Activated CD8-positive, alpha-beta T cell treated with anti-CD3 and anti-CD28 coated beads for 36 hours (primary cell): ENCODE measurements around the gene NUDT17. TPM values are rescaled to one million over a fixed set of nuclear protein-coding genes. Genes with fewer than 3 reads are reported as not detected.

Source experiments
- ATAC-seq: fragments of 200-7000 bp; cut with Tn5 transposase; one replicate; pipeline ENCODE4 v1.10.0; 2021; ENCODE audit warnings: mild to moderate bottlenecking, moderate library complexity
- CTCF ChIA-PET: fragments of 350-600 bp; sonication (Branson Sonifier 250); formaldehyde crosslinking; loops from one replicate; lab custom pipeline; 2021; ENCODE audit warnings: antibody characterized with exemption; lab: Charles Lee
- POLR2A ChIA-PET: fragments of 350-600 bp; sonication (Branson Sonifier 250); formaldehyde crosslinking; loops from one replicate; lab custom pipeline; 2021; ENCODE audit warnings: antibody characterized with exemption; lab: Charles Lee
- DNase-seq: peaks from one replicate; pipeline ENCODE4 v3.0.0-alpha.2; 2020
- H3K27ac Mint-ChIP-seq: one replicate; pipeline ENCODE4 v1.8.0; 2021; ENCODE audit warnings: mild to moderate bottlenecking, mixed read lengths
- H3K27me3 Mint-ChIP-seq: one replicate; pipeline ENCODE4 v1.8.0; 2021; ENCODE audit warnings: mixed read lengths
- H3K36me3 Mint-ChIP-seq: one replicate; pipeline ENCODE4 v1.8.0; 2021; ENCODE audit warnings: low read depth, mixed read lengths
- H3K4me1 Mint-ChIP-seq: one replicate; pipeline ENCODE4 v1.8.0; 2021; ENCODE audit warnings: low read depth, mixed read lengths
- H3K4me3 Mint-ChIP-seq: one replicate; pipeline ENCODE4 v1.8.0; 2021; ENCODE audit warnings: mild to moderate bottlenecking, moderate library complexity, mixed read lengths
- H3K9me3 Mint-ChIP-seq: one replicate; pipeline ENCODE4 v1.8.0; 2021; ENCODE audit warnings: mixed read lengths
- intact Hi-C: fragments of 100-400 bp; cut with micrococcal nuclease; formaldehyde crosslinking; loops from one replicate; pipeline ENCODE4 v1.10.0; 2022
- total RNA-seq, 2 experiments: library from RNA; stranded (reverse); gene quantifications; one replicate each; pipeline ENCODE4 v1.2.3, GENCODE V29; 2021
- TF ChIP-seq, protein P1 (sequence below): fragments of 200-600 bp; IDR thresholded peaks from one replicate; pipeline ENCODE4 v1.8.0; 2022; ENCODE audit warnings: antibody characterized with exemption, mild to moderate bottlenecking

The NUDT17 gene
- total RNA-seq, 2 experiments from 2014 or later, result 3.0 to 3.3 TPM

DNA sequence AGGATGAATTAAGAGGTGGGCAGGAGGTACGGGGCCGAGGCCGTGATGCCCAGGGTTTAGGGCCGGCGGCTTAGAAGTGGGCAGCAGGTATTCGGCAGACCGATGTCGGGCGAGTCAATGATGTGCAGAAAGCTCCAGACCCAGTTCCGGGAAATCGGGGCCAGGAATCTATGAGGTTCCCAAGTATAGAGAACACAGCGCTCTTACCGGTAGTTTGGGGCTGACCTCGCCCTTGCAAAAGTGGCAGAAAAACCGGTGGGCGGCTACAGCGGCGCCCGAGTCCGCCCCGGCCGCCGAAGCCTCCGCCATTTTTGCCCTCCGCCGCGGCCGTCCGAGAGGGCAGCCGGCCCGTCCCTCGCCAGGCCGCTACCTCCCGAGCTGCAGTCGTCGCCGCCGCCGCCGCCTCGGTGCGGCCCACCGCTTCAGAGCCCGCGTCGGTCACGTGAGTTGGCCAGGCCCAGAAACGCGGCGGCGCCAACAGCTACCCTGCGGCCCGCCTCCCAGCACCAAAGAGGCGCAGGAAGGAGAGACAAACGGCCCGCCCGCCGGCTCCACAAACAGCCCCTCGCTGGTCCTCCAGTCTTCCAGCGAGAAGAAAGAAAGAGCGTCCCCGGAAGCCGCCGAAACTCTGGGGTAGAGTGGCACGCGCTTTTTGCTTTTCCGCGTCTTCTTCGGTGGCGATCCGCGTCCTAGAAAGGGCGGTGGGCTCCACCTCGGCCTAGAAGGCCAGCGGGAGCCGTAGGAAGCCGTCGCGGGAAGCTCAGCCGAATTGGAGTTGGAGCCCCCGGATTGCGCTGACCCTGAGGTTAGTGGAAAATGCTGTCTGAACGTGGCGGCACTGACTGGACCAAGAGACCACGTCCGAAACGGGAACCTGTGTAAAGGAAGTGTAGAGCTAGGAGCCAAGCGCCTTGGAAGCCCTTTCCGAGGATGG lies 21.6 kb upstream of the NUDT17 start, which contains the start of the genes POLR3C and RNF115:
TSS of gene POLR3C (plus strand) at position 636 of the 934 bp plus-strand sequence. CDS start 1,577 bp downstream, outside the sequence.
TSS of gene RNF115 (minus strand) at position 531 of the 934 bp plus-strand sequence. CDS start at position 309, 222 bp downstream.
- POLR2A ChIA-PET, result interaction anchor here (0.5 to 2.1 kb wide), 16 partner anchors 10 to 543 kb away, joined by 3 to 9 read pairs (median 4); partner anchors contain the start of genes NUDT17 and RBM8A
- Mint-ChIP-seq H3K27ac (peak within 1 kb of the TSS; percentile 97), H3K27me3 (no peaks in the 10 kb centered on the region), H3K36me3 (peaks cover 44% of the 10 kb centered on the region), H3K9me3 (no peaks in the 10 kb centered on the region), H3K4me3 (peak within 1 kb of the TSS; percentile 97), H3K4me1 (peaks cover 41% of the 10 kb centered on the region)
- CTCF ChIA-PET, result interaction anchor here (1.0 to 1.7 kb wide), 4 partner anchors 22 to 140 kb away, joined by 3 to 5 read pairs (median 4); partner anchors contain the start of genes ANKRD34A, NUDT17 and POLR3GL
- peak; percentile 90 for DNase-seq
- intact Hi-C loops, result no loop called here
- peak; percentile 63 for ATAC-seq
- TF ChIP-seq, protein P1, sequence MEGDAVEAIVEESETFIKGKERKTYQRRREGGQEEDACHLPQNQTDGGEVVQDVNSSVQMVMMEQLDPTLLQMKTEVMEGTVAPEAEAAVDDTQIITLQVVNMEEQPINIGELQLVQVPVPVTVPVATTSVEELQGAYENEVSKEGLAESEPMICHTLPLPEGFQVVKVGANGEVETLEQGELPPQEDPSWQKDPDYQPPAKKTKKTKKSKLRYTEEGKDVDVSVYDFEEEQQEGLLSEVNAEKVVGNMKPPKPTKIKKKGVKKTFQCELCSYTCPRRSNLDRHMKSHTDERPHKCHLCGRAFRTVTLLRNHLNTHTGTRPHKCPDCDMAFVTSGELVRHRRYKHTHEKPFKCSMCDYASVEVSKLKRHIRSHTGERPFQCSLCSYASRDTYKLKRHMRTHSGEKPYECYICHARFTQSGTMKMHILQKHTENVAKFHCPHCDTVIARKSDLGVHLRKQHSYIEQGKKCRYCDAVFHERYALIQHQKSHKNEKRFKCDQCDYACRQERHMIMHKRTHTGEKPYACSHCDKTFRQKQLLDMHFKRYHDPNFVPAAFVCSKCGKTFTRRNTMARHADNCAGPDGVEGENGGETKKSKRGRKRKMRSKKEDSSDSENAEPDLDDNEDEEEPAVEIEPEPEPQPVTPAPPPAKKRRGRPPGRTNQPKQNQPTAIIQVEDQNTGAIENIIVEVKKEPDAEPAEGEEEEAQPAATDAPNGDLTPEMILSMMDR, result no peak

DNA sequence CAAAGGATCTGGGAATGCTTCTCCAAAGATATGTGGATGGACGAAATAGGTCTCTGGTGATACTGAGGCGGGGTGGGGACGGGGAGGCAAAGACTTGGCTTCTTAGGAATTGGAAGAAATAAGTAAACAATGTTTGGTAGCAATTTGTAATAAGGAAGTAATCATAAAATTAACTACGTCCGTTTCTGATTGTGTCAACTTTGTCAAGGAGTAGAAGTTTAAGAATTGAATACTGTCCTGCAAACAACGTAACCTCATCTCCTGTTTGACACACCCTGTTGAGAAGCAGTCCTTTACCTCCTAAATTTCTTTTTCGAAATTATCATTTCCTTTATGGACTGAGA lies 21.0 kb upstream of the NUDT17 start:
- Mint-ChIP-seq H3K9me3 (no peaks in the 10 kb centered on the region), H3K4me1 (peaks cover 44% of the 10 kb centered on the region), H3K27ac (peak overlapping the region; percentile 97), H3K27me3 (no peaks in the 10 kb centered on the region), H3K36me3 (peaks cover 48% of the 10 kb centered on the region), H3K4me3 (peak overlapping the region; percentile 97)
- intact Hi-C loops, result no loop called here
- DNase-seq (no peak), ATAC-seq (no peak)
- ChIA-PET CTCF (interaction anchor here (1.0 to 11.8 kb wide), 7 partner anchors 10 to 140 kb away, joined by 3 to 163 read pairs (median 4); partner anchors contain the start of genes ANKRD34A, ITGA10, NUDT17 and POLR3GL), POLR2A (interaction anchor here (0.7 to 2.1 kb wide), 11 partner anchors 10 to 213 kb away, joined by 3 to 9 read pairs (median 4); partner anchors contain the start of genes NUDT17 and RBM8A)
- TF ChIP-seq, protein P1, result no peak

DNA sequence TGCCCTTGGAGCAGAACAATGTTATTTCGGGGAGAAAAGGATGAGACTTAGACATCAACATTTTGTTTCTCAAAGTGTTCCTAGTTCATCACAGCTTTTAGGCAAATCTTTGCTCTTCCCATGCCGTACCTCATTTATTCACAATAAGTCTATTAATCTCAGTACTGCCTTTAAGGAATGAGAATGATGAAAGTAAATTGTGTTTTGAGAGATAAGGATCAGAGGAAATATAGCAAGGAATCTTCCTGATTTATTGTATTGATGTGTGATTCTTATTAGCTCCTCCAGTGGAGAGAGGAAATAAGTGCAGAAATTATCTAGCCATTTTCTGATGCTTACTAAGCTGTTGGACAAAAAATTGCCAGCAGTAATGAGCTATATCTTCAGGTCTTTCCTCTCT lies 19.4 kb upstream of the NUDT17 start:
- no peaks in the 10 kb centered on the region for H3K9me3 Mint-ChIP-seq
- peaks cover 46% of the 10 kb centered on the region for H3K4me1 Mint-ChIP-seq
- no peak for ATAC-seq
- DNase-seq, result no peak
- H3K27ac Mint-ChIP-seq, result peak overlapping the region; percentile 94
- no peaks in the 10 kb centered on the region for H3K27me3 Mint-ChIP-seq
- H3K4me3 Mint-ChIP-seq, result peak overlapping the region; percentile 97
- POLR2A ChIA-PET, result interaction anchor here (0.8 to 4.4 kb wide), 6 partner anchors 17 to 182 kb away, joined by 3 to 25 read pairs (median 4); partner anchors contain the start of gene NUDT17
- TF ChIP-seq, protein P1, result peak; percentile 38
- intact Hi-C loops, result no loop called here
- CTCF ChIA-PET, result interaction anchor here (0.9 to 11.8 kb wide), 10 partner anchors 8 to 183 kb away, joined by 3 to 163 read pairs (median 4); partner anchors contain the start of genes ITGA10 and NUDT17
- H3K36me3 Mint-ChIP-seq, result peaks cover 60% of the 10 kb centered on the region

DNA sequence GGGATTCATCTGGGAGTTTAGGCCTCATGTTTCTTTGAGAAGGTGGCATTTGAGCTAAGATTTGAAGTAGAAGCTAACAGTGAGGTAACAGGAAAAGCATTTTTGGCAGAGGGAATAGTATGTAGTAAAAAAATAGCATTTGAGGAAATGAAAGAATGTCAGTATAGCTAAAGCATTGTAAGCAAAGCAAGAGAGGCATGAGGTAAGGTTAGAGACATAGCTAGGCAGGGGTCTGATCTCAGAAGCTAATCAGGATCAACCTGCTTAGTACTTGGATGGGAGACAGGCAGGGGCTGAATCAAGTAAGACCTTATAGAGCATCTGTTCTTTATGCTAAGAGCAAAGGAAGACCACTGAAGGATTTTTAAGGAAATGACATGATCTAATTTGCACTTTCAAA lies 17.5 kb upstream of the NUDT17 start:
- POLR2A ChIA-PET, result interaction anchor here (0.6 to 4.4 kb wide), 4 partner anchors 17 to 151 kb away, joined by 3 to 25 read pairs (median 3); partner anchors contain the start of genes NUDT17 and RBM8A
- intact Hi-C loops, result no loop called here
- TF ChIP-seq, protein P1, result no peak
- Mint-ChIP-seq H3K4me1 (peaks cover 44% of the 10 kb centered on the region), H3K4me3 (peak overlapping the region; percentile 37), H3K27me3 (no peaks in the 10 kb centered on the region), H3K9me3 (no peaks in the 10 kb centered on the region), H3K36me3 (peaks cover 71% of the 10 kb centered on the region), H3K27ac (peak overlapping the region; percentile 94)
- DNase-seq (no peak), ATAC-seq (peak; percentile 15)
- CTCF ChIA-PET, result interaction anchor here (0.8 to 11.8 kb wide), 5 partner anchors 11 to 209 kb away, joined by 3 to 163 read pairs (median 7); partner anchors contain the start of genes CD160 and NUDT17
